ENCODE data around the gene IFI30. TPM values are rescaled to one million over a fixed set of nuclear protein-coding genes. Genes with fewer than 3 reads are reported as not detected.

The IFI30 gene
- total RNA-seq, 1 experiment from 2014 or later: 23.6 TPM

- Histone ChIP-seq H2AK5ac (ENCODE audit: insufficient read length, low read length) (no peak overlapping the region), H3K9me3 (ENCODE audit: control insufficient read depth, low read depth, low read length) (no peaks in the 10 kb centered on the region), H2BK120ac (ENCODE audit: low read depth, low read length, poor library complexity, severe bottlenecking) (no peak overlapping the region), H3K9ac (ENCODE audit: extremely low read depth, insufficient read length, low read length) (no peak overlapping the region), H3K14ac (ENCODE audit: insufficient read depth, low read length) (no peak overlapping the region), H3K23ac (ENCODE audit: insufficient read length, low read depth, low read length) (no peak overlapping the region), H4K20me1 (ENCODE audit: control insufficient read depth, insufficient read depth, insufficient read length) (no peaks in the 10 kb centered on the region), H2AFZ (ENCODE audit: low read length) (no peak overlapping the region), H3K27me3 (ENCODE audit: insufficient read depth, low read length) (peaks cover 2% of the 10 kb centered on the region; the same call in 1 of the 2 replicates), H2BK5ac (ENCODE audit: insufficient read length, low read length) (no peak overlapping the region), H3K4ac (ENCODE audit: low read depth, low read length) (no peak overlapping the region), H4K5ac (ENCODE audit: insufficient read length, low read depth, low read length) (no peak overlapping the region), H3K18ac (ENCODE audit: insufficient read length, low read depth, low read length) (no peak overlapping the region), H4K91ac (ENCODE audit: insufficient read length, low read depth, low read length) (no peak overlapping the region), H4K8ac (replicated peaks; ENCODE audit: insufficient read length, low read depth, low read length) (no peak overlapping the region), H2BK20ac (ENCODE audit: low read depth, low read length, poor library complexity, severe bottlenecking) (no peak overlapping the region), H3K4me1 (ENCODE audit: insufficient read depth, low read length) (no peaks in the 10 kb centered on the region; the same call in 1 of the 2 replicates), H3K79me1 (ENCODE audit: insufficient read depth, low read depth, low read length, poor library complexity, severe bottlenecking) (no peaks in the 10 kb centered on the region), H3K23me2 (ENCODE audit: insufficient read length, low read depth, low read length, poor library complexity, severe bottlenecking) (peaks cover 4% of the 10 kb centered on the region), H2BK12ac (ENCODE audit: insufficient read length, low read depth, low read length) (no peak overlapping the region), H3T11ph (ENCODE audit: low read length) (no peak overlapping the region), H3K4me2 (ENCODE audit: insufficient read depth, insufficient read length, low read length) (no peak overlapping the region), H3K56ac (ENCODE audit: insufficient read length, low read depth, low read length) (no peak overlapping the region), H3K27ac (ENCODE audit: insufficient read length, low read depth, low read length) (no peak overlapping the region), H3K79me2 (ENCODE audit: insufficient read depth, low read length) (no peaks in the 10 kb centered on the region), H2BK15ac (ENCODE audit: low read depth, low read length) (no peak overlapping the region)
- WGBS (ENCODE audit: extremely low coverage, insufficient read length, low lambda C conversion rate): no CpG with 5 or more reads among the region's 25 CpGs
- Mint-ChIP-seq H3K4me3 (no peak overlapping the region; a peak in 1 of 5 replicates), H3K9me3 (peaks cover 0 to 2% of the 10 kb centered on the region in 2 experiments; a peak in 1 of 5 replicates), H3K4me1 (peaks cover 28 to 37% of the 10 kb centered on the region in 2 experiments), H3K27me3 (ENCODE audit: low read depth) (peaks cover 26% of the 10 kb centered on the region), H3K27ac (no peak overlapping the region), H3K36me3 (ENCODE audit: insufficient read depth in 1 of 3, low read depth in 3 of 3) (no peaks in the 10 kb centered on the region; a peak in 1 of 7 replicates)
- TF ChIP-seq, protein P1, sequence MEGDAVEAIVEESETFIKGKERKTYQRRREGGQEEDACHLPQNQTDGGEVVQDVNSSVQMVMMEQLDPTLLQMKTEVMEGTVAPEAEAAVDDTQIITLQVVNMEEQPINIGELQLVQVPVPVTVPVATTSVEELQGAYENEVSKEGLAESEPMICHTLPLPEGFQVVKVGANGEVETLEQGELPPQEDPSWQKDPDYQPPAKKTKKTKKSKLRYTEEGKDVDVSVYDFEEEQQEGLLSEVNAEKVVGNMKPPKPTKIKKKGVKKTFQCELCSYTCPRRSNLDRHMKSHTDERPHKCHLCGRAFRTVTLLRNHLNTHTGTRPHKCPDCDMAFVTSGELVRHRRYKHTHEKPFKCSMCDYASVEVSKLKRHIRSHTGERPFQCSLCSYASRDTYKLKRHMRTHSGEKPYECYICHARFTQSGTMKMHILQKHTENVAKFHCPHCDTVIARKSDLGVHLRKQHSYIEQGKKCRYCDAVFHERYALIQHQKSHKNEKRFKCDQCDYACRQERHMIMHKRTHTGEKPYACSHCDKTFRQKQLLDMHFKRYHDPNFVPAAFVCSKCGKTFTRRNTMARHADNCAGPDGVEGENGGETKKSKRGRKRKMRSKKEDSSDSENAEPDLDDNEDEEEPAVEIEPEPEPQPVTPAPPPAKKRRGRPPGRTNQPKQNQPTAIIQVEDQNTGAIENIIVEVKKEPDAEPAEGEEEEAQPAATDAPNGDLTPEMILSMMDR (conservative IDR thresholded peaks at IDR 0.05): no peak
- DNase-seq: no peak
These were observed 48.5 kb downstream of the IFI30 start for GRCh38 chr19:18221815-18222725.
